ENCODE results near the gene GPR137C. TPM values are rescaled to one million over a fixed set of nuclear protein-coding genes. Genes with fewer than 3 reads are reported as not detected.

Gene GPR137C, protein sequence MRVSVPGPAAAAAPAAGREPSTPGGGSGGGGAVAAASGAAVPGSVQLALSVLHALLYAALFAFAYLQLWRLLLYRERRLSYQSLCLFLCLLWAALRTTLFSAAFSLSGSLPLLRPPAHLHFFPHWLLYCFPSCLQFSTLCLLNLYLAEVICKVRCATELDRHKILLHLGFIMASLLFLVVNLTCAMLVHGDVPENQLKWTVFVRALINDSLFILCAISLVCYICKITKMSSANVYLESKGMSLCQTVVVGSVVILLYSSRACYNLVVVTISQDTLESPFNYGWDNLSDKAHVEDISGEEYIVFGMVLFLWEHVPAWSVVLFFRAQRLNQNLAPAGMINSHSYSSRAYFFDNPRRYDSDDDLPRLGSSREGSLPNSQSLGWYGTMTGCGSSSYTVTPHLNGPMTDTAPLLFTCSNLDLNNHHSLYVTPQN
- 10 to 100 TPM in 1 of 4 donors, 1 to 10 TPM in 3; 5.9 to 11.5 (median 7.4) TPM for polyA plus RNA-seq (ENCODE audit: insufficient read length in 4 of 4)

DNA sequence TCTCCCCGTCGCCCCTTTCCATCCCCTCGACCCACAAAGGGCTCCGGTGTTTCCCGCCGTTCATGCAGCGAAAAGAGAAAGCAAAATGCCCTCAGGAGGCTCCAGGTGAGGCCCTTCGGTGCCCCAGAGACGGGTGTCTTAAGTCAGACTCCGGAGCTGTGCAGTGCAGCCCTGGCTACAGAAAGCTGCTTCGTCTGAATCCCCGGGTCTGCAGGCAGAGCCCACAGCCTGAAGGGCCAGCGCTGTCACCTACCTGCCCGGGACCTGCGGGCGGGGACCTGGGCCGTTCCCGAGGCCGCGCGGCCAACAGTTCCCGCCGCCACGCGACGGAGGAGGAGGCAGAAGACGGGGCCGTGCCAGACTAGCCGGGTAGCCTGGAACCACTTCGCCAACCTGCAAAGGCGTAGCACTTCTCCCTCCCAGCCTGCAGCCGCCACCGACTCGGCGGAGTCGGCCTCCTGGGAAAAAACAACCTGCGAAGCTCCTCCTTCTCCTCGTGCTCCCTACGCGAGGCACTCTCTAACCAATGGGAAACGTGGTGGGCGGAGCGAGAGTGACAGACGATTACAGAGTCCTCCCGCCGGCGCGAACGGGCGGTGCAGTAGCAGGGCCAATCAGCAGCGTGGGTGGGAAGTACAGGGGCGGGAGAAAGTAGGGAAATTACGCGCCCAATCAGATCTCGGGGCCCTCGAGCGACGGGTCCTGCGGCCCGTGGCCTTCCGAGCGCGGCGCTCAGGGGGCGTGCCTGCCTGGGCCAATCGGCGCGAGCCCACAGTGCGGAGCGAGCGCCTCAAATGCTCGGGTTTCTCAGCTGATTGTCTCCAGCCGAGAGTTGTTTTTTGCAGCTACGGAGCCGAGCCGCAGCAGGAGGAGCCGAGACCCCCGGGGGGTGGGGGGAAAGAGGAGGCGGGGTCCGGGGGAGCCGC, at the start of gene GPR137C, which contains the start of gene TXNDC16:
Gene GPR137C, plus strand, starts transcription at position 774 of the 926 bp plus-strand sequence. CDS start 312 bp downstream, outside the sequence.
Gene TXNDC16, minus strand, starts transcription at position 443 of the 926 bp plus-strand sequence. CDS start 8,948 bp downstream, outside the sequence.
- DNase-seq (ENCODE audit: low read depth in 4 of 4, low spot score in 2 of 4), result peak; percentile 95 to 100 (median 98)

DNA sequence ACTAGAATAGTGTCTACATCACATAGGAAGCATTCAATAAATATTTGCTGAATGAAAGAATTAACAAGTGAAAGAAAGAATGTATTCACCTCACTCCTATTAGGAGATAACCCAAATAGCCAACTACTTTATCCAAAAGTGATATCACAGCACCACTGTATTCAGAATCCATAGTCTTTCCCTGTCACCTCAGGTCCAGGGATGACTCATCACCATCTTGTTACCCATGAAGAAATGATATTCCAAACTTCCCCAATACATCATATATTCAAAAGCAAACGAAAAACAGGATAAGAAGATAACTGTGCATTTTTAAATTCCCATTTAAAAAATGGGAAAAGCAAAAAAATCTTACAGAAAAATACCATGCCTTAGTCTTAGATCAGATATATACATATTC, 39.4 kb upstream of the GPR137C start:
- no peak for DNase-seq (ENCODE audit: low read depth in 4 of 4, low spot score in 2 of 4)

DNA sequence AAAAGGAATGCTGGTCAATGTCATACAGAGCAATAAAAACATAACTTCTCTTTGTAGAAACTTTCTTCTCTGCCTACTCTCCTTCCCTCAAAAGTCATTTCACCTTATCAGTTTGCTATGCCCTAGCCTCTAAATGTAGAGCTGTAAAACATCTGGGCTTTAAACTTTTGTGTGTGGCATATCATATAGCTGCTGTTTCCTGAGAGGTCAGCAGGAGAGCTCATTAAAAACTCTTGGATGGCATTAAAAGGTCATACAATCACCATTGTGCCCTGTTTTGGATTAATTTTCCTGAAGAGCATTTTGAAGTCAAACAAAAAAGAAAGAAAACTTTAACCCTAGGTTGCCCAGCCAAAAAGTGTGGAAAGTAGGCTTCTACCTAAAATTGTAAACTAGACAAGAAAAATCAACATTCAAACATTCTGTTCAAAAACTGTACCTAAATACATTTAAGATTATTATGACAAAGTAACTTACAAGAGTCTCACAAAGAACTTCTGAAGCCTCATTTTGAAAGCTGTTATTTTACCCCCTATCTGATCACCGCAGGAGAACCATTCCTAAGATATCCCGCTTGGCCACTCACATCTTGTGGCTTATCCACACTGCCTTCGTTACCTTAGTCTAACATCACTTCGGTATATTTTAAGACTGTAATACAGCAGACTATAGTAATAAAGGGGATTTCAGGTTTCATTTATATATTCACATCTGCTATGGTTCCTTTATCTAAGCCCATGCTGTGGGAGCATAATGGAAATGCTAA, 38.4 kb upstream of the GPR137C start:
- no peak for DNase-seq (ENCODE audit: low read depth in 4 of 4, low spot score in 2 of 4)

DNA sequence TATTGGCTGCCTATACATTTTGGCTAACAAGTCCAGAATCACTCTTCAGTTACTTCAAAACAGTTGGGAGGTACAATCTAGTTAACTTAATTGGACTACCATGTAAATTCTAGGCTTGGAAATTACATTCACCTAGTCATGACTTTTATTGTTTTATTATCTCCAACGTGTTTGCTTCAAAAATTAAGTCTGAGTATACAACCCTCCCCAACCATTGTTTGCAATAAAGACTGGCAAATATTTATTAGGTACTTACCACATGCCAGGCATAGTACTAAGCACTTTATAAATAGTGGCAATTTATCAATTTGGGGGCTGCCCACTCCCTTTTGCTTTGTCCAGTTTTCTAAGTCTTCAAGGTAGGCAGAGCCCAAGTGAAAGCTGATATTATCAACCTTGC, 30.6 kb upstream of the GPR137C start:
- DNase-seq (ENCODE audit: low read depth in 4 of 4, low spot score in 2 of 4), result no peak

GRCh38 chr14:52522581-52523345, 29.9 kb upstream of the GPR137C start:
- no peak for DNase-seq (ENCODE audit: low read depth in 4 of 4, low spot score in 2 of 4)

DNA sequence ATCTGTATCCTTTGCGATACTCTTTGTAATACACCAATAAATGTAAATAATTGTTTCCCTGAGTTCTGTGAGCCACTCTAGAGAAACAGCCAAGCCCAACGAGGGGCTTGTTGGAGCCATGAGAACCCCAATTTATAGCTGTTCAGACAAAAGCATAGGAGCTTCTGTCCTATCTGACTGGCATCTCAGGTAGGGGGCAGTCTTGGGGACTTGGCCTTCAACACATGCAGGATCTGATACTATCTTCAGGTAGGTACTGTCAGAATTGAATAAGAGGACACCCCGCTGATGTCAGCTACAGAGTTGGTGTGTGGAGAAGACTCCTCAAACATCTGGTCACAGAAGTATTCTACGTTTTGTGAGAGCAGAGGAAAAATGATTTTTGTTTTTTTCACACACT, 25.6 kb upstream of the GPR137C start:
- no peak for DNase-seq (ENCODE audit: low read depth in 4 of 4, low spot score in 2 of 4)

DNA sequence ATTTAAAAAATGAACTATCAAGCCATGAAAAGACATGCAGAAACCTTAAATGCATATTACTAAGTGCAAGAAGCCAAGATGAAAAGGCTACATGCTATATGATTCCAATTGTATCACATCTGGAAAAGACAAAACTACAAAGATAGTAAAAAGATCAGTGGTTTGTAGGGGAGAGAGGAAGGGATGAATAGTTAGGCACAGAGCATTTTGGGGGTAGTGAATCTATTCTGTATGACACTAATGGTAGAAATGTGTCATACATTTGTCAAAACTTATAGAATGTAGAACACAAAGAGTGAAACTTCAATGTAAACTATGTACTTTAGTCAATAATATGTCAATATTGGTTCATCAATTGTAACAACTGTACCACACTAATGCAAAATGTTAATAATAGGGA, 21.2 kb upstream of the GPR137C start:
- DNase-seq (ENCODE audit: low read depth in 4 of 4, low spot score in 2 of 4), result no peak

GRCh38 chr14:52536269-52536668, 16.4 kb upstream of the GPR137C start:
- DNase-seq (ENCODE audit: low read depth in 4 of 4, low spot score in 2 of 4), result no peak

GRCh38 chr14:52538623-52539022, 14.0 kb upstream of the GPR137C start:
- no peak for DNase-seq (ENCODE audit: low read depth in 4 of 4, low spot score in 2 of 4)

DNA sequence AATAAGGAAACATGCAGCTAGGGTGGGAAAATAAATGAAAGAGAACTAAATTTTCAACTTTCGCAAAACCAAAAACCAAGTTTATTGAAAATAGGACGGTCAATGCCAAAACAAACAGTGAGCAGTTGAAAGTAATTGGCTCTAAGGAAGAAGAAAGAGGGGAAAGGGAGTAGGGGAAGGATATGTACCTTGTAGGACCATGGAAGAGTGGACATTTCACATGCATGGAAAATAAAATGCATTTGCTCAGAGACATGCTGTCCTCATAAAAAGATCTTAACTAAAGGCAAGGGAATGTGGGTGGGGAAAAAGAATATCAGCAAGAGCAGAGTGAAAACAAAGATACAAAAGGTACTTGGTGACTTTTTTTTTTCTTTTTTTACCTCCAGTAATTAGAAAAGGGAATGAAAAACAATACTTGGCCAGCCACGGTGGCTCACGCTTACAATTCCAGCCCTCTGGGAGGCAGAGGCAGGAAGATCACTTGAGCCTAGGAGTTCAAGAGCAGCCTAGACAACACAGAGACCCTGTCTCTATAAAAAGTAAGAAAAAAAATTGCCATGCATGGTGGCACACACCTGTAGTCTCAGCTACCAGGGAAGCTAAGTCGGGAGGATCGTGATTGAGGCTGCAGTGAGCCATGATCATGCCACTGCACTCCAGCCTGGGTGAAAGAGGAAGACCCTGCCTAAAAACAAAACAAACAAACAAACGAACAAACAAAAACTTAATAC, 6.9 kb upstream of the GPR137C start:
- DNase-seq (ENCODE audit: low read depth in 4 of 4, low spot score in 2 of 4), result no peak

GRCh38 chr14:52546318-52546670, 6.3 kb upstream of the GPR137C start:
- DNase-seq (ENCODE audit: low read depth in 4 of 4, low spot score in 2 of 4), result no peak

DNA sequence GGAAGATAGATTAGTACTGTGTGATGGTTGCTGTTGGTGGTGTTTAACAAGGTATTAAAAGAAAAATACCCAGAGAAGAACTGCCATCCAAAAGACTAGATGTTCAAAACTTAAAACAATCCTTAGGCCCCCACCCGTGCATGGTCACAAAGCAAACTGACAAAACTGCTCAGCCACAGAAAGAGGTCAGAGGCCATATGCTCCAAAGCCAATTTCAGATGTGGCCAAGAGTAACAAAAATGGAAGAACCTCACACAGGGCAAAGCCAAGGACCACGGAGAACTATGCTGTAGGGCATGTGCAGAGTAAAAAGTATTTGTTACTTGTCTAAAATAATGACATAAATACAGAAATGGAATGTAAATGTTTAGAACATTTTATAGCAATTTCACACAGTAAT, 5.6 kb upstream of the GPR137C start:
- DNase-seq (ENCODE audit: low read depth in 4 of 4, low spot score in 2 of 4), result no peak

- no peak for DNase-seq (ENCODE audit: low read depth in 4 of 4, low spot score in 2 of 4)
Measured at GRCh38 chr14:52547526-52547925, 5.1 kb upstream of the GPR137C start.

DNA sequence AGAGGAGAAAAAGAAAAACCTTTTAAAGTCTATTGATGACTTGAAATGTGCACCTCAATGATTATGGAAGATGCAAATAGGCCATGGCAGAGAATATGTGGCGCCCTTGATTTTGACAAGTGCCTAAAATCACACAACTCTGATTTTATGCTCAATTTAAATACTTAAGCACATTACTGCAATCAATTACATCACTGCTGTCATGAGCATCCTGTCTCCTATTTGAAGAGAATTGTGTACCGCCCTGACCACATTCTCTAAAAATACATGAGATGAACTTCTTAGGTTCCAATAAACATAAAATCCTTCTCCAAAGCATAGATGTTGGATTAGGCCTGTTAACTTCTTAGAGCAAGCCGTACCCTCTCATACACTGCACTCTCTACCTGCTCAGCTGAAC, 2.0 kb upstream of the GPR137C start:
- DNase-seq (ENCODE audit: low read depth in 4 of 4, low spot score in 2 of 4), result no peak

GRCh38 chr14:52551205-52551604, 1.4 kb upstream of the GPR137C start:
- no peak for DNase-seq (ENCODE audit: low read depth in 4 of 4, low spot score in 2 of 4)

GRCh38 chr14:52551696-52552062, 957 bp upstream of the GPR137C start:
- DNase-seq (ENCODE audit: low read depth in 4 of 4, low spot score in 2 of 4), result peak; percentile 33 to 72 (median 45)

GRCh38 chr14:52553002-52553670, 500 bp downstream of the GPR137C start:
- peak in 1 of 4 donors; percentile 38 for DNase-seq (ENCODE audit: low read depth in 4 of 4, low spot score in 2 of 4)

Measured in left renal cortex interstitium (tissue), 4 donors.